Peyer's patch (tissue), 4 donors: ENCODE results near the gene TPTE2.
"Not testable (repeated sequence)": the region's sequence is repeated elsewhere in the genome, so short reads cannot be mapped to it uniquely, and the experiment has no call there.

Experiments
- POLR2A ChIP-seq, 2 donors: fragments of 450-650 bp; IDR thresholded peaks; one replicate each; pipeline ENCODE4 v1.5.1; 2017; ENCODE audit warnings: antibody characterized with exemption in 2 of 2, mild to moderate bottlenecking in 2 of 2, moderate library complexity in 2 of 2
- TF ChIP-seq, protein P1 (sequence below), 6 experiments: fragments of 450-650 bp in 4 of 6; fragments of 200-600 bp in 2 of 6; sonication (generic) in 1 of 6; IDR thresholded peaks; one replicate each; pipeline ENCODE4 v1.5.1; 2017 to 2019; ENCODE audit warnings: antibody characterized with exemption in 6 of 6, mild to moderate bottlenecking in 3 of 6, moderate library complexity in 1 of 6

GRCh38 chr13:19559739-19560138, 1.6 kb downstream of the TPTE2 start:
- not testable (repeated sequence) for TF ChIP-seq POLR2A (IDR thresholded peaks at IDR 0.05)
- TF ChIP-seq, protein P1, sequence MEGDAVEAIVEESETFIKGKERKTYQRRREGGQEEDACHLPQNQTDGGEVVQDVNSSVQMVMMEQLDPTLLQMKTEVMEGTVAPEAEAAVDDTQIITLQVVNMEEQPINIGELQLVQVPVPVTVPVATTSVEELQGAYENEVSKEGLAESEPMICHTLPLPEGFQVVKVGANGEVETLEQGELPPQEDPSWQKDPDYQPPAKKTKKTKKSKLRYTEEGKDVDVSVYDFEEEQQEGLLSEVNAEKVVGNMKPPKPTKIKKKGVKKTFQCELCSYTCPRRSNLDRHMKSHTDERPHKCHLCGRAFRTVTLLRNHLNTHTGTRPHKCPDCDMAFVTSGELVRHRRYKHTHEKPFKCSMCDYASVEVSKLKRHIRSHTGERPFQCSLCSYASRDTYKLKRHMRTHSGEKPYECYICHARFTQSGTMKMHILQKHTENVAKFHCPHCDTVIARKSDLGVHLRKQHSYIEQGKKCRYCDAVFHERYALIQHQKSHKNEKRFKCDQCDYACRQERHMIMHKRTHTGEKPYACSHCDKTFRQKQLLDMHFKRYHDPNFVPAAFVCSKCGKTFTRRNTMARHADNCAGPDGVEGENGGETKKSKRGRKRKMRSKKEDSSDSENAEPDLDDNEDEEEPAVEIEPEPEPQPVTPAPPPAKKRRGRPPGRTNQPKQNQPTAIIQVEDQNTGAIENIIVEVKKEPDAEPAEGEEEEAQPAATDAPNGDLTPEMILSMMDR (IDR thresholded peaks at IDR 0.05), result not testable (repeated sequence)
